Measurements from ENCODE around the gene NBEA.
A peak's percentile ranks its signal among the peaks of the same experiment; 100 is the strongest.

The NBEA gene

DNA sequence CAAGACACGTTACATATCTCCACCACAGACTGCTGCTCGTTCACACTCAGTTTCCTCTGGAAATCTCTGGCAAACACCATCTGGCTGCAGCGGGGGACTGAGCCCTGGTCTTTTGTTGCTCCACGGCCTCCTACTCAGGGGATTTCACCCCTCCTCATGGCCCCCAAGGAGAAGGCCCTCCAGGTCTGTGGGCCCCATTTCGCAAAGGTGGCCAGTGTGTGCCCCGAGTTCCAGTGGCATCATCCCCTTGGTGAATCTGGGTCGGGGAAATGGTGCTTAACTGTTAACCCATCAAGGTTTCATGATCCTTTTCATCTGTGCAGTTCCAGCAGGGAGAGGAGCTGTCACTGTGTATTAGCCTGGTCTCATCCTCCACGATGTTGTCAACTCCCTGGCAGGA, 769.8 kb downstream of the NBEA start:
- DNase-seq (ENCODE audit: low spot score) = no peak

DNA sequence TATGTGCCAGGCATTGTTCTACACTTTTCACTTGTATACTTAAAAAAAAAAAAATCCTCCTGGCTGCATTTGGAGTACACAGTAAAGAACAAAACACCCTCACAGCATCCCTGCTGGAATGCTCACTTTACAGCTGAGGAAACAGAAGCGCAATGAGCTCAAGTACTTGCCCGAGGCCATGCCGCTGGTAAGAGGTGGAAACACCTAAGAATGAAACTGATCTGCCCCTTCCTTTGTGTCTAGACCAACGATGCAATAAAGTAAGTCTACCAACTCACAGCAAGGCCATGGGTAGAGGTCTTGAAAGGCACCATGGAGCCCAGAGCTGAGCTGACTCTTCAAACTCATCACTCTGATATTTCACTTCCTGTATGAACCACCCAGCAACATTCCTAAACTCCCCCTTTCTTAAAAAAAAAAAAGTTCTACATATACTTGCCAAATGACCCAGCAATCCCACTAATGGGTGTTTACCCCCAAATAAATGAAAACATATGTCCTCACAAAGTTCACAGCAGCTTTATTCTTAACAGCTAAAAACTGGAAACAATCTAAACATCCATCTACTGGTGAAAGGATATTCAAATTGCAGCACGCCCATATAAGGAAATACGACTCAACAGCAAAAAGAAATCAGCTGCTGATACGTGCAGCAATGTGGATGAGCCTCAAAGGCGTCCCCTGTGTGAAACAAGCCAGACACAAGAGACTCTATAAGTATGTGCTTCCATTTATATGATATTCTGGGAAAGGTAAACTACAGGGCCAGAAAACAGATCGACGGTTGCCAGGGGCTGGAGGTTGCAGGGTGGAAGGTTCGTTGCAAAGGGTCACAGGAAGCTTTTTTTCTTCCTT, 771.1 kb downstream of the NBEA start:
- peak; percentile 60 for DNase-seq (ENCODE audit: low spot score)

GRCh38 chr13:35714121-35714520, 772.1 kb downstream of the NBEA start:
- no peak for DNase-seq (ENCODE audit: low spot score)

GRCh38 chr13:35714588-35715377, 772.7 kb downstream of the NBEA start:
- DNase-seq (ENCODE audit: low spot score) = no peak

DNA sequence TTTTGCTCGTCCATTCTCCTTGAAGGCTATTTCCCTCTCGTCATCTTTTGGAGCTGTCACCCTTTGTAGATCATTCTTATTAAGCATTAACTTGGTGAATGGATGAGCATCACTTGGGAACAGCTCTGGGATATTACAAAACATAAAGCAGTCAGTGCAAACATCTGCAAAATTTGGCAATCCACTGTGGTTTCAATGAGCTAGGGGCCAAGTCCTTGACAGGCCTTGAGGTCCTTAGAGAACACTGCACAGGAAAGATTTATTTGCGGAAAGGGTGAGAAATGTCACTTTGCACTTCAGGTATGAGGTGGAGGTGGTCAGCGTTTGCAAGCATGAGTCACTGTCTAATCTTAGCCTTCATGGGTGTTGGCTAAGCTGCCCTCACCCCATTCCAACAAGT, 774.1 kb downstream of the NBEA start:
- peak; percentile 78 for DNase-seq (ENCODE audit: low spot score)

- DNase-seq (ENCODE audit: low spot score) = no peak
Measured at GRCh38 chr13:35716729-35717128, 774.7 kb downstream of the NBEA start.

DNA sequence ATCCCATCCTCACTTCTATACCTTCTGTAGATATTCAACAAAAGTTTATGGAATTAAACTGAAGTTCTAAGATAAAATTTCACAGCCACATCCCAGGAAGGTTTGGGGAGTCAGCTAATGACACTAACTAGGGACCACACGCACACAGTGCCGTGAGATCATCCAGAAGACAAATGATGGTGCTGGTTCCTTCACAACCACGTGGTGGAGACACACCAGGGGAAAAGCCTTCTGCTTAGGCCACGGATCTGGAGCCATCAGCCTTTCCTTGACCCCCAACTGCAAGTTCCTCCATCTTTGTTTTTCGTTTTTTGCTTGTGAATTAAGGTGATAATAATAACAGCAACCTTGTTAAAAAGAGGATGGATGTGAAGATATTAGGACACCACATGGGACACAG, 776.0 kb downstream of the NBEA start:
- DNase-seq (ENCODE audit: low spot score) = no peak

DNA sequence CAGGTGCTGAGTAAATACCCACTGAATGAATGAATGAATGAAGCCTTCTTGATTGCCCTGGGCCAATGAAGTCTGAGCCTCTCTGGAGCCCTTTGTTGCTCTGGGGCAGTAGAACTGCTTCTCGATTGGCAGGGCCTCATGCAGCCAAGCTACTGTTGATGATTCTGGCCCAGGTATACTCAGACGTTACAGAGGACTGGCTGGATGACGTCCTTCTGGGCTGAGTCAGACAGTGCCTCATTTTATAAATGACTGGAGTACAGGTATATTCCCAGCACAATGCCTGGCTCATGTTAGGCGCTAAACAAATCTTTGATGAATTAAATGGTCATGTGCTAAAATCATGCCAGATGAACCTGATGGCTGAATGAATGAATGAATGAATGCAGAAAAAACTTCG, 778.2 kb downstream of the NBEA start:
- DNase-seq (ENCODE audit: low spot score) = no peak

- DNase-seq (ENCODE audit: low spot score) = peak; percentile 86
Measured at GRCh38 chr13:35720690-35721554, 778.9 kb downstream of the NBEA start.
